Large intestine (tissue), 3 donors: Measurements from ENCODE around the gene PTPRK. TPM values are rescaled to one million over a fixed set of nuclear protein-coding genes. Genes with fewer than 3 reads are reported as not detected.
A peak's percentile ranks its signal among the peaks of the same experiment; 100 is the strongest.

Source experiments
- DNase-seq, 2 donors: peaks; one replicate each; pipeline versions ENCODE4 v3.0.0 to v3.0.0-alpha.2; 2013
- H3K27ac ChIP-seq: one replicate; pipeline ENCODE4 v1.5.1; 2013; ENCODE audit warnings: low read length
- H3K27me3 ChIP-seq: 2 replicates; pipeline ENCODE4 v1.6.1; 2013; ENCODE audit warnings: low read length; ENCODE audit not compliant: control insufficient read depth, insufficient read depth
- H3K36me3 ChIP-seq: 2 replicates; pipeline ENCODE4 v1.6.1; 2013; ENCODE audit warnings: low read length; ENCODE audit not compliant: control insufficient read depth, insufficient read depth
- H3K4me1 ChIP-seq: one replicate; pipeline ENCODE4 v1.6.1; 2013; ENCODE audit warnings: low read length; ENCODE audit not compliant: control insufficient read depth, insufficient read depth
- H3K4me3 ChIP-seq: one replicate; pipeline ENCODE4 v1.5.1; 2013; ENCODE audit warnings: low read length
- H3K9me3 ChIP-seq: one replicate; pipeline ENCODE4 v1.6.1; 2013; ENCODE audit warnings: mild to moderate bottlenecking, low read depth, low read length, moderate library complexity; ENCODE audit not compliant: control insufficient read depth
- WGBS: methylation state at CpG from one replicate; pipeline ENCODE4 v1.1.5; 2013; ENCODE audit warnings: low lambda C conversion rate; ENCODE audit not compliant: insufficient coverage; 5-methylcytosine and 5-hydroxymethylcytosine counted together
- polyA plus RNA-seq: library from polyadenylated mRNA; unstranded; fragments of 120-200 nt; gene quantifications from one replicate; pipeline ENCODE4 v1.2.1, GENCODE V29; 2013

PTPRK gene
- polyA plus RNA-seq, 1 donor, result 65.4 TPM

- Histone ChIP-seq H3K36me3 (peaks cover 3% of the 10 kb centered on the region), H3K9me3 (no peaks in the 10 kb centered on the region), H3K4me3 (no peak overlapping the region), H3K27me3 (no peaks in the 10 kb centered on the region), H3K27ac (no peak overlapping the region), H3K4me1 (no peaks in the 10 kb centered on the region)
- no CpG with 5 or more reads among the region's 1 CpG for WGBS
- no peak for DNase-seq
These were observed 113.9 kb downstream of the PTPRK start for GRCh38 chr6:128406453-128406852.

- no peaks in the 10 kb centered on the region for H3K27me3 ChIP-seq
- no peaks in the 10 kb centered on the region for H3K4me1 ChIP-seq
- no peaks in the 10 kb centered on the region for H3K9me3 ChIP-seq
- H3K4me3 ChIP-seq, result no peak overlapping the region
- H3K27ac ChIP-seq, result no peak overlapping the region
- no peak for DNase-seq
- H3K36me3 ChIP-seq, result no peaks in the 10 kb centered on the region
- 100% methylated on average over 1 of the region's 4 CpGs for WGBS
These were observed 116.6 kb downstream of the PTPRK start for GRCh38 chr6:128403618-128404444.

GRCh38 chr6:128400875-128401274, 119.5 kb downstream of the PTPRK start:
- no peak for DNase-seq
- Histone ChIP-seq H3K9me3 (no peaks in the 10 kb centered on the region), H3K36me3 (peaks cover 4% of the 10 kb centered on the region), H3K27me3 (no peaks in the 10 kb centered on the region), H3K4me3 (no peak overlapping the region), H3K4me1 (no peaks in the 10 kb centered on the region), H3K27ac (no peak overlapping the region)
- WGBS, result 100% methylated on average over 3 of the region's 4 CpGs

GRCh38 chr6:128397996-128398395, 122.4 kb downstream of the PTPRK start:
- Histone ChIP-seq H3K4me3 (no peak overlapping the region), H3K36me3 (peaks cover 6% of the 10 kb centered on the region), H3K27ac (no peak overlapping the region), H3K9me3 (no peaks in the 10 kb centered on the region), H3K4me1 (no peaks in the 10 kb centered on the region), H3K27me3 (no peaks in the 10 kb centered on the region)
- 100% methylated on average over 1 of the region's 9 CpGs for WGBS
- DNase-seq, result no peak

- DNase-seq, result no peak
- no peaks in the 10 kb centered on the region for H3K27me3 ChIP-seq
- peaks cover 6% of the 10 kb centered on the region for H3K36me3 ChIP-seq
- 100% methylated on average over 1 of the region's 3 CpGs for WGBS
- no peaks in the 10 kb centered on the region for H3K4me1 ChIP-seq
- H3K9me3 ChIP-seq, result no peaks in the 10 kb centered on the region
- no peak overlapping the region for H3K4me3 ChIP-seq
- no peak overlapping the region for H3K27ac ChIP-seq
These were observed 124.8 kb downstream of the PTPRK start for GRCh38 chr6:128395596-128395995.

- no peak for DNase-seq
- no peak overlapping the region for H3K4me3 ChIP-seq
- H3K9me3 ChIP-seq, result no peaks in the 10 kb centered on the region
- H3K27ac ChIP-seq, result no peak overlapping the region
- H3K36me3 ChIP-seq, result peaks cover 6% of the 10 kb centered on the region
- no peaks in the 10 kb centered on the region for H3K4me1 ChIP-seq
- WGBS, result 20% methylated on average over 1 of the region's 3 CpGs
- no peaks in the 10 kb centered on the region for H3K27me3 ChIP-seq
These were observed 125.2 kb downstream of the PTPRK start for GRCh38 chr6:128395188-128395587.

- no peak for DNase-seq
These were observed 126.2 kb downstream of the PTPRK start for GRCh38 chr6:128394167-128394566.

GRCh38 chr6:128389820-128390534, 130.4 kb downstream of the PTPRK start:
- H3K9me3 ChIP-seq, result no peaks in the 10 kb centered on the region
- no peak overlapping the region for H3K4me3 ChIP-seq
- WGBS, result 97% methylated on average over 3 of the region's 4 CpGs
- DNase-seq, result no peak
- H3K27ac ChIP-seq, result no peak overlapping the region
- H3K4me1 ChIP-seq, result no peaks in the 10 kb centered on the region
- H3K36me3 ChIP-seq, result no peaks in the 10 kb centered on the region
- no peaks in the 10 kb centered on the region for H3K27me3 ChIP-seq

More at GRCh38 chr6:128394167-128394566, 126.2 kb downstream of the PTPRK start:
- Histone ChIP-seq H3K4me3 (no peak overlapping the region), H3K27ac (no peak overlapping the region), H3K9me3 (no peaks in the 10 kb centered on the region), H3K4me1 (no peaks in the 10 kb centered on the region), H3K36me3 (peaks cover 6% of the 10 kb centered on the region), H3K27me3 (no peaks in the 10 kb centered on the region)
- 100% methylated on average over 1 of the region's 1 CpG for WGBS

- peak in 1 of 2 donors; percentile 31 for DNase-seq
- Histone ChIP-seq H3K36me3 (no peaks in the 10 kb centered on the region), H3K27me3 (no peaks in the 10 kb centered on the region), H3K4me1 (no peaks in the 10 kb centered on the region), H3K4me3 (no peak overlapping the region), H3K27ac (no peak overlapping the region), H3K9me3 (no peaks in the 10 kb centered on the region)
- WGBS, result no CpG with 5 or more reads among the region's 1 CpG
These were observed 132.0 kb downstream of the PTPRK start for GRCh38 chr6:128388380-128388779.

- no peak for DNase-seq
- H3K9me3 ChIP-seq, result peaks cover 15% of the 10 kb centered on the region
- peaks cover 10% of the 10 kb centered on the region for H3K36me3 ChIP-seq
- H3K27ac ChIP-seq, result no peak overlapping the region
- no peaks in the 10 kb centered on the region for H3K4me1 ChIP-seq
- H3K27me3 ChIP-seq, result no peaks in the 10 kb centered on the region
- no peak overlapping the region for H3K4me3 ChIP-seq
These were observed 139.5 kb downstream of the PTPRK start for GRCh38 chr6:128380891-128381290.
